Omental fat pad (tissue), 4 donors: ENCODE results near the gene GTF2B. TPM values are rescaled to one million over a fixed set of nuclear protein-coding genes. Genes with fewer than 3 reads are reported as not detected.

ENCODE experiments used
- ATAC-seq: fragments of 150-250 bp; one replicate; pipeline ENCODE4 v1.9.1; 2016; ENCODE audit warnings: mild to moderate bottlenecking, moderate library complexity; ENCODE audit not compliant: low FRiP score
- DNase-seq: peaks from one replicate; pipeline ENCODE4 v3.0.0-alpha.2; 2019; ENCODE audit warnings: low spot score
- CTCF ChIP-seq, 3 donors: fragments of 450-650 bp; IDR thresholded peaks; one replicate each; pipeline ENCODE4 v1.5.1; 2016 to 2017; ENCODE audit warnings: antibody characterized with exemption in 3 of 3, mild to moderate bottlenecking in 3 of 3, moderate library complexity in 2 of 3
- small RNA-seq: library from RNA; depleted of rRNA; stranded (forward); fragments of <200 nt; gene quantifications from one replicate; pipeline ENCODE3, GENCODE V24; 2016
- total RNA-seq, 4 donors: library from RNA; depleted of rRNA; stranded (reverse); fragments of >200 nt; gene quantifications; one replicate each; pipeline ENCODE4 v1.1.0, GENCODE V29; 2016

GTF2B gene
- total RNA-seq, 4 donors from 2014 or later: 21.9 to 47.2 (median 29.2) TPM

GRCh38 chr1:88813471-88813870 lies 77.9 kb downstream of the GTF2B start:
- no peak for ATAC-seq
- no peak for TF ChIP-seq CTCF (IDR thresholded peaks at IDR 0.05)
- no peak for DNase-seq

DNA sequence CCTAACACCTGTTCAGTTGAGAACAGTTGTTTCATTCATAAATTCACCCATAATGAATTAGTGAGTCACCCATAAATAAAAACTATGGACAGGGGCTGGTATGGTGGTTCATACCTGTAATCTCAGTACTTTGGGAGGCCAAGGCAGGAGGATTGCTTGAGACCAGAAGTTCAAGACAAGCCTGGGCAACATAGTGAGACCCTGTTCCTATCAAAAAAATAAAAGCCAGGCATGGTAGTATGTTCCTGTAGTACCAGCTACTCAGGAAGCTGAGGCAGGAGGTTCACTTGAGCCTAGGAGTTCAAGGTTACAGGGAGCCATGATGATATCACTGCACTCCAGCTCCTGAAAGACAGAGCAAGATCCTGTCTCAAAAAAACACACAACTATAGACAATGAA lies 79.0 kb downstream of the GTF2B start:
- no peak for DNase-seq
- ATAC-seq: no peak
- TF ChIP-seq CTCF (IDR thresholded peaks at IDR 0.05): no peak

- ATAC-seq (no peak), DNase-seq (no peak)
- no peak for TF ChIP-seq CTCF (IDR thresholded peaks at IDR 0.05)
These were observed 87.9 kb downstream of the GTF2B start for GRCh38 chr1:88803444-88803843.

GRCh38 chr1:88802950-88803349 lies 88.4 kb downstream of the GTF2B start:
- no peak for ATAC-seq
- no peak for TF ChIP-seq CTCF (IDR thresholded peaks at IDR 0.05)
- no peak for DNase-seq

Small RNA genes lying within 50 kb of the gene (small RNA-seq; reads per million reads assigned to genes)
- not detected for gene RNU6-125P

Other genes with a start within 250 kb of the GTF2B start
- 10 to 100 TPM; 28.8 to 56.6 (median 41.9) TPM for gene PKN2, start 207.3 kb downstream of the GTF2B start, total RNA-seq
- gene KYAT3, start 101.1 kb upstream of the GTF2B start, total RNA-seq: 10 to 100 TPM; 23.8 to 44.6 (median 27.2) TPM
- 10 to 100 TPM; 15.9 to 22.6 (median 17.1) TPM for gene RBMXL1, start 101.1 kb upstream of the GTF2B start, total RNA-seq
- 10 to 100 TPM; 11.5 to 45.4 (median 26.3) TPM for gene GBP3, start 131.3 kb upstream of the GTF2B start, total RNA-seq
- 100 to 1,000 TPM in 1 of 4 donors, 10 to 100 TPM in 3; 19.2 to 250 (median 39.1) TPM for gene GBP1, start 173.6 kb upstream of the GTF2B start, total RNA-seq
- 100 to 1,000 TPM in 1 of 4 donors, 10 to 100 TPM in 3; 66.9 to 126 (median 81.6) TPM for gene GBP2, start 234.5 kb upstream of the GTF2B start, total RNA-seq